ENCODE results near the gene C19orf81. TPM values are rescaled to one million over a fixed set of nuclear protein-coding genes. Genes with fewer than 3 reads are reported as not detected.

Gene C19orf81
- total RNA-seq, 4 donors from 2014 or later: not detected

DNA sequence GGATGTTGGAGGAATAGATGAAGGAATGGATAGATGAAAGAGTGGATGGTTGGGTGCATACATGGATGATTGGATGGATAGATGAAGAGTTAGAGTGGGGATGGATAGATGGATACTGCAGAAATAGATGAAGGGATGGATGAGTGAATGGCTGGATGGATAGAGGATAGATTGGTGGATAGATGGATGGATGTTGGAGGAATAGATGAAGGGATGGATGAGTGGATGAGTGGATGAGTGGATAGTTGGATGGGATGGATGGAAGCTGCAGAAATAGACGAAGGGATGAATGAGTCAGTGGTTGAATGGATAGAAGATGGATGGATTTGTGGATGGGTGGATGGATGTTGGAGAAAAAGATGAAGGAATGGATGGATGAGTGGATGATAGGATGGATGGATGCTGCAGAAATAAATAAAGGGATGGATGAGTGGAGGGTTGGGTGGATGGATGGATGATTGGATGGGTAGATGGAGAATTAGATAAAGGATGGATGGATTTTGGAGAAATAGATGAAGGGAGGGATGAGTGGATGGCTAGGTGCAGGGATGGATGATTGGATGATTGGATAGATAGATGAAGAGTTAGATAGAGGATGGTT is 4.8 kb upstream of the C19orf81 start:
- Histone ChIP-seq H3K36me3 (no peaks in the 10 kb centered on the region), H3K9me3 (no peaks in the 10 kb centered on the region), H3K27me3 (peaks cover 0 to 3% of the 10 kb centered on the region in 2 donors), H3K27ac (no peak overlapping the region), H3K4me3 (no peak overlapping the region), H3K4me1 (no peaks in the 10 kb centered on the region)
- intact Hi-C loops (cut with DNase I; ENCODE audit: low total_unique reads): no loop called here
- DNase-seq: no peak
- TF ChIP-seq, protein P1, sequence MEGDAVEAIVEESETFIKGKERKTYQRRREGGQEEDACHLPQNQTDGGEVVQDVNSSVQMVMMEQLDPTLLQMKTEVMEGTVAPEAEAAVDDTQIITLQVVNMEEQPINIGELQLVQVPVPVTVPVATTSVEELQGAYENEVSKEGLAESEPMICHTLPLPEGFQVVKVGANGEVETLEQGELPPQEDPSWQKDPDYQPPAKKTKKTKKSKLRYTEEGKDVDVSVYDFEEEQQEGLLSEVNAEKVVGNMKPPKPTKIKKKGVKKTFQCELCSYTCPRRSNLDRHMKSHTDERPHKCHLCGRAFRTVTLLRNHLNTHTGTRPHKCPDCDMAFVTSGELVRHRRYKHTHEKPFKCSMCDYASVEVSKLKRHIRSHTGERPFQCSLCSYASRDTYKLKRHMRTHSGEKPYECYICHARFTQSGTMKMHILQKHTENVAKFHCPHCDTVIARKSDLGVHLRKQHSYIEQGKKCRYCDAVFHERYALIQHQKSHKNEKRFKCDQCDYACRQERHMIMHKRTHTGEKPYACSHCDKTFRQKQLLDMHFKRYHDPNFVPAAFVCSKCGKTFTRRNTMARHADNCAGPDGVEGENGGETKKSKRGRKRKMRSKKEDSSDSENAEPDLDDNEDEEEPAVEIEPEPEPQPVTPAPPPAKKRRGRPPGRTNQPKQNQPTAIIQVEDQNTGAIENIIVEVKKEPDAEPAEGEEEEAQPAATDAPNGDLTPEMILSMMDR (IDR thresholded peaks at IDR 0.05): no peak
- no peak for TF ChIP-seq POLR2A (IDR thresholded peaks at IDR 0.05)

DNA sequence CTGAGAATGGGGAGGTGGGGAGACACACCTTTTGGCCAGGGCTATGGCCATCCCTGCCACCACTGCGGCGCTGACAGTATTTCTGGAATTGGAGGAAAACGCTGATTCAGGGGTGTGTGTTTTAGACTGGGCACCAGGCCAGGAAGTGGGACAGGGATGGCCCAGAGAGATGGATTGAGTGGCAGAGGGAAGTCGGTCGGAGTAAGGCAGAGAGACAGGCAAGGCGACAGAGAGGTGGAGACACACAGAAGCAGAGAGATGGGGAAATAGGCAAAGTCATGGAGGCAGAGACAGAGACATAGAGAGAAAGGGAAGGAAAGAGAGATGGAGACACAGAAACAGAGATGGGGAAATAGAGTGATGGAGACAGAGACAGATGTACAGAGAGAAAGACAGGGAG is 4.1 kb upstream of the C19orf81 start:
- DNase-seq: no peak
- H3K27ac ChIP-seq: no peak overlapping the region
- no peaks in the 10 kb centered on the region for H3K4me1 ChIP-seq
- peaks cover 0 to 3% of the 10 kb centered on the region in 2 donors for H3K27me3 ChIP-seq
- H3K9me3 ChIP-seq: no peaks in the 10 kb centered on the region
- no peaks in the 10 kb centered on the region for H3K36me3 ChIP-seq
- intact Hi-C loops (cut with DNase I; ENCODE audit: low total_unique reads): no loop called here
- TF ChIP-seq, protein P1 (IDR thresholded peaks at IDR 0.05): no peak
- no peak for TF ChIP-seq POLR2A (IDR thresholded peaks at IDR 0.05)
- H3K4me3 ChIP-seq: no peak overlapping the region

DNA sequence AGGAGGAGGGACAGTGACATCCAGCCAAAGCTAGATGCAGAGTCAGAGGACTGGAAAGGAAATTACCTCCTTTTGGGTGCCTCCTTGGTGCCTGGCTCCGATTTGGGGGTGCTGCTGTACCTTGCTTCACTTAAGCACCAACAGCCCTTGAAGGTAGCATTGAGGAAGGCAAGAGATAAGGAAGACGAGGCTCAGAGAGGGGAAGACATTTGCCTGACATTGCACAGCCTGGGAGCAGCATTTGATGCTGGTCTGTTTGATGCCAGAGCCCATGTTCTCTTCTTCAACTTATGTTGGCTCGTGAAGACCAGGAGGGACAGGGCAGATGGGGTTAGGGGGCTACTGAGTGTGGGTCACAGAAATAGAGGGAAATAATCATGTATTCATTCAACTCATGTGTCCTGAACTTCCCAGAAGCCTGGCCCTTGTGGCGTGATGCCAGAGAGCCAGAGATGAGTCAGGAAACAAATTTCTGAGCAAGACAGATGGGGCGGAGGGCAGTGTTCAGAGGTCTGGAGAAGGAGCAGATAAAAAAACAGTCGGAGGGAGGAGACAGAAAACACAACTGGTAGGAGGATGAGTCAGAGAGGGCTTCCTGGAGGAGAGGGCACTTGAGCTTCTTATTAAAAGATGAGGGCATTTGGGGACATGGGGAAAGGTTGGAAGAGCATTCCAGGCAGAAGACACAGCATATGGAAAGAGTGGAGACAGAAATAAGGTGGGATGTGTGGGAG is 3.0 kb upstream of the C19orf81 start:
- Histone ChIP-seq H3K9me3 (no peaks in the 10 kb centered on the region), H3K27ac (no peak overlapping the region), H3K36me3 (no peaks in the 10 kb centered on the region), H3K27me3 (peaks cover 0 to 3% of the 10 kb centered on the region in 2 donors), H3K4me1 (no peaks in the 10 kb centered on the region), H3K4me3 (no peak overlapping the region)
- no peak for TF ChIP-seq POLR2A (IDR thresholded peaks at IDR 0.05)
- TF ChIP-seq, protein P1 (IDR thresholded peaks at IDR 0.05): no peak
- no peak for DNase-seq
- intact Hi-C loops (cut with DNase I; ENCODE audit: low total_unique reads): no loop called here

DNA sequence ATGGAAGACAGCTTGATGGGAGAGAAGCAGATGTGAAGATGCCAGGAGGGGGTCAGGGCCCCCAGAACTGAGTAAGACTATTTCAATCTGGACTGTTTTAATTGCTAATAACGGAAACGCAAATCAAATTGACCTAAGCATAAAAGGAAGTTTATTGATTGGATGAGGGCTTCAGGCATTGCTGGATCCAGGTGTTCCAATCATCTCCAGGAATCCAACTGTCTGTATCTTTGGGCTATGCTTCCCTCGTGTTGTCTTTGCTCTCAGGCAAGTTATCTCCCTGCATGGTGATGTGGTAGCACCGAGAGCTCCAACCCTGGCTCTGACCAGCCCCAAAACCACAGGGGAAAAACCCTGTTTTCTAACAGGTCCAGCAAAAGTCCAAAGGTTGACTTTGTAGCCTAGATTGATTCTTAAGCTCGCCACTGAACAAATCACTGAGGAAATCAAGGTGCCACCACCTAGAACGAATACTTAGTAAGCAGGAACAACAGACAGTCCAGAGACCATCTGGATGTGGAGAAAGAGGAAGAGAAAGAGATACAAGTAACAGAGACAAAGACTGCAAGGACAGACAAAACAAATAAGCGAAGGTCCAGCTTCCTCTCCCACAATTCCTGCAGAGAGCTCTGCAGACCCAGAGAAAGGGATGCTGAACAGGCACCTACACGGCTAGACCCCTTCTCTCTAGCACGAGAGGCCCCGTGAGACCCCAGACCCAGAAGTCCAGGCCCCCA is 1.2 kb upstream of the C19orf81 start:
- intact Hi-C loops (cut with DNase I; ENCODE audit: low total_unique reads): no loop called here
- Histone ChIP-seq H3K4me1 (no peaks in the 10 kb centered on the region), H3K9me3 (no peaks in the 10 kb centered on the region), H3K36me3 (no peaks in the 10 kb centered on the region), H3K27ac (no peak overlapping the region), H3K27me3 (peaks cover 0 to 3% of the 10 kb centered on the region in 2 donors), H3K4me3 (no peak overlapping the region)
- DNase-seq: no peak
- TF ChIP-seq POLR2A (IDR thresholded peaks at IDR 0.05): no peak

DNA sequence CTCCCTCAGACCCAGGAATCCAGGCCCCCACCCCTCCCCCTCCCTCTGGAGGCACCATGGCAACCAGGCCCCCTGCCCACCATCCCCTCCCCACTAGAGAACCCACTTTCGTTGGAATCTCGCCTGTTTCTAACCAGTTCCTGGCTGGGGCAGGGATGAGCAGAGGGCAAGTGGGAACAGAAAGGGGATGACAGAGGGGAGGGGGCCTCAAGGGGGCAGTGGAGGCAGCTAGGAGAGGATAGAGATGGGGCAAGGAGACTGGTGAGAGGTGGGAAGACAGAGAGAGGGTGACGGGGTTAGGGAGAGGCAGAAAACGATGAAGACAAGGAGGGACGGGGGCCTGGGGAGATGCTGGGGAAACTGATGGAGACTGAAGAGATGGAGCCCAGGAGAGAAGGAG is 586 bp upstream of the C19orf81 start:
- no peaks in the 10 kb centered on the region for H3K9me3 ChIP-seq
- no peaks in the 10 kb centered on the region for H3K4me1 ChIP-seq
- H3K4me3 ChIP-seq: no peak overlapping the region
- TF ChIP-seq, protein P1 (IDR thresholded peaks at IDR 0.05): no peak
- TF ChIP-seq POLR2A (IDR thresholded peaks at IDR 0.05): no peak
- no peak for DNase-seq
- no peaks in the 10 kb centered on the region for H3K36me3 ChIP-seq
- intact Hi-C loops (cut with DNase I; ENCODE audit: low total_unique reads): no loop called here
- peaks cover 0 to 3% of the 10 kb centered on the region in 2 donors for H3K27me3 ChIP-seq
- no peak overlapping the region for H3K27ac ChIP-seq
